HG02885 (cell line): ENCODE measurements around the gene ZDHHC4.
A peak's percentile ranks its signal among the peaks of the same experiment; 100 is the strongest.
"Not testable (repeated sequence)": the region's sequence is repeated elsewhere in the genome, so short reads cannot be mapped to it uniquely, and the experiment has no call there.

Experiments
- ATAC-seq: cut with Tn5 transposase; IDR thresholded peaks from one replicate; pipeline ENCODE4 v1.9.1; 2021; ENCODE audit warnings: mild to moderate bottlenecking; ENCODE audit not compliant: unreplicated experiment, poor library complexity

The ZDHHC4 gene

DNA sequence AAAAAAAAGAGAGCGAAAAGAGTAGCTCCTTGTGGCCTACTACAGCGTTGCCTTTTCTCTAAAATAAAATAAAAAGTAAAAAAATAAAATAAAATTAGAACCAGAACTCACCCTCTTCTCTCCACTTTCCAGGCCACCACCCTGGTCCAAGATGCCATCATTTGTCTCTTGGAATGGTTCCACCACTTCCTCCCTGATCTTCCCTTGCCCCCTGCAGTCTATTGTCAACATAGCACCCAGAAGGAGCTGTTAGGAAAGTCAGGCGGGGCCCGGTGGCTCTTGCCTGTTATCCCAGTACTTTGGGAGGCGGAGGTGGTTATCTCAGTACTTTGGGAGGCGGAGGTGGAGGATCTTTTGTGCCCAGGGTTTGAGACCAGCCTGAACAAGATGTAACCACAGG lies 18.4 kb upstream of the ZDHHC4 start:
- no peak for ATAC-seq

DNA sequence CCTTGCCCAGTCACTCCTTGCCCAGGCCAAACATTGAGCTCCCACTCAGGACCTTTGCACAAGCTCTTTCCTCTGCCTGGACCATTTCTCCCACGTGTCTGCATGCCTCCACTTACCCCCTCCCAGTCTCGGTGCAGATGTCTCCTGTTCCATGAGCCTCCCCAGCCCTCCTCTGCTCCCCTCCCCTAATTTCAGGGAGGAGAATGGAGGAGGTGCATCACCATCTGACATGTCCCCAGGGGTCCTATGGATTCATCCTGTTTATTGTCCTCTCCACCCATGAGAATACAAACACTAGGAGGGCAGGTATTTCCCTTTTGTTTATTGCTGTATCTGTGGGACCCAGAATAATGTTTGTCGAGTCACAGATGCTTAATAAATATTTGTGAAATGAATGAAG lies 17.4 kb upstream of the ZDHHC4 start:
- ATAC-seq: no peak

- no peak for ATAC-seq
Observed at GRCh38 chr7:6562106-6562505, 15.1 kb upstream of the ZDHHC4 start.

DNA sequence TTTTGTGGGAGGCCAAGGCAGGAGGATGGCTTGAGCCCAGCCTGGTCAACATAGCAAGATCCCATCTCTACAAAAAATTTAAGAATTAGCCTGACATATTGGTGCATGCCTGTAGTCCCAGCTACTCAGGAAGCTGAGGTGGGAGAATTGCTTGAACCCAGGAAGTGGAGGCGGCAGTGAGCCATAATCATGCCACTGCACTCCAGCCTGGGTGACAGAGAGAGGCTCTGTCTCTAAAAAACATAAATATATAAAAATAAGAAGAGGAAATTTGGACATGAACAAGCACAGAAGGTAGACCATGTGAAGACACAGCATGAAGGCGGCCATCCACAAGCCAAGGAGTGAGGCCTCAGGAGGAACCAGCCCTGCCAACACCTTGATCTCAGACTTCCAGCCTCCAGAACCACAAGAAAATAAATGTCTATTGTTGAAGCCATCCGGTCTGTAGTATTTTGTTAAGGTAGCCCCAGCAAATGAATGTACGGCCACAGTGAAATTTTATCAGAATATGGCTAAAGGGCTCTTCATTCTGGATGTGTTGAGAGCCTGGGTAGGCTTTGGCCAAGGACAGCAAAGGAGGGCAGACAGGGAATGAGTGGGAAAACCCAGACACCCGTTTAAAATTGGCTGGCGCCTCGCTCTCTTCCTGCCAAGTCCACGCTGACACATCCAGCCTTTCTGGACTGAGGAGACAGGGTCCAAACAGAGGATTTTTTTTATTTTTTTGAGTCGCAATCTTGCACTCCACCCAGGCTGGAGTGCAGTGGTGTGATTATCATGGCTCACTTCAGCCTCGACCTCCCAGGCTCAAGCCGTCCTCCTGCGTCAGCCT lies 13.1 kb upstream of the ZDHHC4 start:
- ATAC-seq: no peak

GRCh38 chr7:6565655-6566054 lies 11.6 kb upstream of the ZDHHC4 start:
- no peak for ATAC-seq

GRCh38 chr7:6567886-6568285 lies 9.4 kb upstream of the ZDHHC4 start:
- ATAC-seq: no peak

GRCh38 chr7:6571160-6571779 lies 6.0 kb upstream of the ZDHHC4 start:
- ATAC-seq: peak; percentile 61

DNA sequence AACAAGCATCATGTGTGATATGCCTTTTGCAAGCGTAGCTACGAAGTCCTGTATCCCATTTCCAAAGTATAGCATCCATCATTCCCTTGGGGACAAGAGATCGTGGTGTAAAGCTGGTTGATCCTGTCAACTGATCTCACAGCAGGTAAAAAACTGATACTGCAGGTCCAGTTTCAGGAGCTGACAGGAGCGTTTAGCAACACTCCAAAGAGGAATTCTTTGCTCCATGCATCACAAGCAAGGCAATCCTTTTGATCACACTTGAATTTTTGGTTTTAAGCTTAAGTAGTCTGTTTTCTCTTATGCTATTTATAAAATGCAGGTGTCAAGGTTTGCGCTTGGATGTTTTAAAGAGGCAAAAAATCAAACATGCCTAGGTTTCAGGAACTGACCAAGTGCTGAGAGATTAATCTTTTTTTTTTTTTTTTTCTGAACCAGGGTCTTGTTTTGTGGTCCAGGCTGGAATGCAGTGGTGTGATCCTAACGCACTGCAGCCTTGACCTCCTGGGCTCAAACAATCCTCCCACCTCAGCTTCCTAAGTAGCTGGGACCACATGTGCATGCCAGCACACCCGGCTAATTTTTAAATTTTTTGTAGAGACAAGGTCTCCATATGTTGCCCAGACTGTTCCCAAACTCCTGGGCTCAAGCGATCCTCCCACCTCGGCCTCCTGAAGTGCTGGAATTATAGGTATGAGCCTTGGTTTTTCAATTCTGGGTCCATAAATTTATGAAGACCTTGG lies 1.8 kb upstream of the ZDHHC4 start:
- no peak for ATAC-seq

DNA sequence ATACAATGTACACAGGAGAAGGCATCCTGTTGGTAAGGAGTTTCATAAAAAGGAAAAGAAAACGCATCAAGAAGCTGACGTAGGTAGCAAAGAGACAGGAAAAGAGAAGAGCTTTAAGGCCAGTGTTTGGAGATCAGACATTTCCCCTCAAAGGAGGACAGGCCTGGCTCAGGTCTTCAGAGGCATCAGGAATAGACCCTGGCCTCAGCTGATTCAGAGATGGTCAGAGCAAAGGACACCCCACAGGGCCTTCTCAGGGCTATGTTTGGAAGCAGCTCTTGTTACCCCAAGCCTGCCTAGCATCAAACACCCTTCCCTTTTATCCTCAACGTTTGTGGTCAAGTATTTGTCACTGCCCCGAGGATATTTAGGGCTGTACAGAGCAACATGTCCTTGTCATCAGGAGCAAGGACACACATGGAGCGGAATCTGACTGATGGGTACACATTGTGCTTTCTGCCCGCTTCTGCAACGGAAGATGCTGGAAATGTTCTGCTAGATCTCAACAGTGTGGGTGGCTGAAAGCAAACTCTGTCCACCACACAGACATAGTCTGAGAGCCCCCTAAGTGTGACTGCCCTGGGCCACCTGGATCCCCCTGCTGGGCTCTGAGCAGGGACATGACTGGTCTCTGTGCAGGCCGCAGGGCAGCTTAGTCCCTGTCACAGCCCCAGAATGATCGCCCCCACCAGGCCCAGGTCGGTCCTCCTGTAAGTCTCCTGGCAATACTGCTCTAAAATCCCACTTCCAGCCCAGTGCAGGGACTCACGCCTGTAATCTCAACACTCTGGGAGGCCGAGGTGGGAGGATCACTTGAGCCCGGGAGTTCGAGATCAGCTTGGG lies 1.0 kb upstream of the ZDHHC4 start:
- no peak for ATAC-seq

- ATAC-seq: not testable (repeated sequence)
Observed at GRCh38 chr7:6576867-6577368, 336 bp upstream of the ZDHHC4 start.

GRCh38 chr7:6578114-6579084 lies 1.1 kb downstream of the ZDHHC4 start:
- ATAC-seq: no peak

DNA sequence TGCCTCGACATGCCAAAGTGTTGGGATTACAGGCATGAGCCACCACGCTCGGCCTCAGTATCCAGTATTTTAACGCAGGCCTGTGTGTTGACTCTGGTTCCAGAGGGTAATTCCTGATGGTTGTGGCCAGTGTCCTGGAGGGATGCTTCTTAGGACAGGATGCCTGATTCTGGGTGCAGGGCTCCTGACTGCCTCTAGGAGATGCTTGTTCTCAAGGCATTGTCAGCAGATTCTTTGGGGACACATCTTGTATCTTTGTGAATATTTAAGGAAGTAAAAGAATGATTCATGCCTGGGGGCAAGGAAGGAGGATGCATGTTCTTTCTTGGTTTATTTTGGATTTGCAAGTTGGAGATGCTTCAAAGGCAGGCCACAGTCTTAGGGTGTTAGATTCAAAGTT lies 2.2 kb downstream of the ZDHHC4 start:
- ATAC-seq: no peak

DNA sequence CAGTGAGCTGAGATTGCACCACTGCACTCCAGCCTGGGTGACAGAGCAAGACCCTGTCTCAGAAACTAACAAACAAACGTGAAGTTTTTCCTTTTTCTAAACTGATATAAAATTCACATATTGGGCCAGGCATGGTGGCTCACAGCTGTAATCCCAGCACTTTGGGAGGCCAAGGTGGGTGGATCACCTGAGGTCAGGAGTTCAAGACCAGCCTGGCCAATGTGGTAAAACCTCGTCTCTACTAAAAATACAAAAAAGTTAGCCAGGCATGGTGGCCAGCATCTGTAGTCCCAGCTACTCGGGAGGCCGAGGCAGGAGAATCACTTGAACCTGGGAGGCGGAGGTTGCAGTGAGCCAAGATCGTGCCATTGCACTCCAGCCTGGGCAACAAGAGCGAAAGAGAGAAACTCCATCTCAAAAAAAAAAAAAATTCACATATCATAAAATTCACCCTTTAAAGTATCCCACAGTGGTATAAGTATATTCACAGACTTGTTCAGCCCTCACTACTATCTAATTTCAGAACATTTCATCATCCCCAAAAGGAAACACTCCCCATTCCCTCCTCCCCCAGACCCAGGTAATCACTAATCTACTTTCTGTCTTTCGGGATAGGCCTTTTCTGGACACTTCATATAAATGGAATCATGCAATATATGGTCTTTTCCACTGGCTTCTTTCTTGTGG lies 8.6 kb downstream of the ZDHHC4 start:
- not testable (repeated sequence) for ATAC-seq

DNA sequence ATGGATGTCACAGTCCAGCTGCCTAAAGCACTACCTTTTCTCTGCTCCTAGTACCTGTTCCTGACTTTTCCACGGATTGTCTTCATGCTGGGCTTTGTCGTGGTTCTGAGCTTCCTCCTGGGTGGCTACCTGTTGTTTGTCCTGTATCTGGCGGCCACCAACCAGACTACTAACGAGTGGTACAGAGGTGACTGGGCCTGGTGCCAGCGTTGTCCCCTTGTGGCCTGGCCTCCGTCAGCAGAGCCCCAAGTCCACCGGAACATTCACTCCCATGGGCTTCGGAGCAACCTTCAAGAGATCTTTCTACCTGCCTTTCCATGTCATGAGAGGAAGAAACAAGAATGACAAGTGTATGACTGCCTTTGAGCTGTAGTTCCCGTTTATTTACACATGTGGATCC lies 11.3 kb downstream of the ZDHHC4 start:
- no peak for ATAC-seq

GRCh38 chr7:6589151-6589828 lies 12.0 kb downstream of the ZDHHC4 start:
- no peak for ATAC-seq

DNA sequence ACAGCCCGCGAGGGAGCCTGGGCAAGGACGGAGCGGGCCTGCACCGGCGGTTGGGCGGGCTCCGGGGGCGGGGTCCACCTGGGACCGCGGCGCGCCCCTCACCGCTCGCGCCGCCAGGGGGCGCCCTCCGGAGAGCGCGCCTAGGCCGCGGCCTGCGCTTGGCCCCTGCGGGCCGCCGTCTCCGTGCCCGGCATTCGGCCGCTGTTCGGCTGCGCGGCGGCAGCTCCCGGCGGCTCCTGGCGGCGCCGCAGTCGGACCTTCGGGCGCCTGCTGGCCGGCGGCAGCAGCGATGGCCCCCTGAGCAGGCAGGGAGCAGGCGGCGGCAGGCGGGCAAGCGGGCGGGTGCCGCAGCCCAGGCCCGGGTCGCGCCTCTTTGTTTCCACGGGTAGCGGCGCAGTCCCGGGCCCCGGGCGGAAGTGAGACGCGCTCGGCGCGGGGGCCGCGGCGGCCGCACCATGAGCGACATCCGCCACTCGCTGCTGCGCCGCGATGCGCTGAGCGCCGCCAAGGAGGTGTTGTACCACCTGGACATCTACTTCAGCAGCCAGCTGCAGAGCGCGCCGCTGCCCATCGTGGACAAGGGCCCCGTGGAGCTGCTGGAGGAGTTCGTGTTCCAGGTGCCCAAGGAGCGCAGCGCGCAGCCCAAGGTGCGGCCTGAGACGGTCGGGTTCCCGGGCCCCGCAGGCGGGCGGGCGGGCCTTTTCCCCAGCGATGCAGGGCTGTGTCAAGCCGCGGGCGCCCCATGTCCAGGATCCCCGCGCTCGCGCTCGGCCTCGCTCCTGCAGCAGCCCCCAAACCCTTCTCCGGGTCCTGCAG lies 12.8 kb downstream of the ZDHHC4 start, which contains the start of gene INTS15:
Gene INTS15, plus strand, starts transcription at position 193 of the 816 bp plus-strand sequence. Its CDS starts 263 bp downstream, at position 456.
- peak; percentile 89 for ATAC-seq

DNA sequence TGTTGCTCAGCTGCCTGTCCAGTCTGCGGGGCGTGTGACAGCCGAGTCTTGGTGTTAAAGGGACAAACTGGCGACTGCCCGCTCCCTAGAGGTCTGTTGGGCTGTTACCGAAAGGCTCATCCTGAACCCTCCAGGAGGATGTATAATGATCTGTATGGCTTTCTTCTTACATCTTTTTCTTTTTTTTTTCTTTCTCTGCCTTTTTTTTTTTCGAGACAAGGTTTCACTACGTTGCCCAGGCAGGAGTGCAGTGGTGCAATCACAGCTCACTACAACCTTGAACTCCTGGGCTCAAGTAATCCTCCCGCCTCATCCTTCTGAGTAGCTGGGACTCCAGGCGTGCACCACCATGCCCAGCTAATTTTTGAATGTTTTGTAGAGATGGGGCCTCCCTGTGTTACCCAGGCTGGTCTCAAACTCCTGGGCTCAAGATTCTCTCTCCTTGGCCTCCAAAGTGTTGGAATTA lies 13.4 kb downstream of the ZDHHC4 start:
- no peak for ATAC-seq
